NCI-H524 (cell line): Measurements from ENCODE around the gene SMARCA5.
A peak's percentile ranks its signal among the peaks of the same experiment; 100 is the strongest.
"Not testable (repeated sequence)": the region's sequence is repeated elsewhere in the genome, so short reads cannot be mapped to it uniquely, and the experiment has no call there.

Experiments
- DNase-seq, 2 experiments: peaks; one replicate each; lab custom pipeline; 2025; lab: John Stamatoyannopoulos, UW

The SMARCA5 gene

DNA sequence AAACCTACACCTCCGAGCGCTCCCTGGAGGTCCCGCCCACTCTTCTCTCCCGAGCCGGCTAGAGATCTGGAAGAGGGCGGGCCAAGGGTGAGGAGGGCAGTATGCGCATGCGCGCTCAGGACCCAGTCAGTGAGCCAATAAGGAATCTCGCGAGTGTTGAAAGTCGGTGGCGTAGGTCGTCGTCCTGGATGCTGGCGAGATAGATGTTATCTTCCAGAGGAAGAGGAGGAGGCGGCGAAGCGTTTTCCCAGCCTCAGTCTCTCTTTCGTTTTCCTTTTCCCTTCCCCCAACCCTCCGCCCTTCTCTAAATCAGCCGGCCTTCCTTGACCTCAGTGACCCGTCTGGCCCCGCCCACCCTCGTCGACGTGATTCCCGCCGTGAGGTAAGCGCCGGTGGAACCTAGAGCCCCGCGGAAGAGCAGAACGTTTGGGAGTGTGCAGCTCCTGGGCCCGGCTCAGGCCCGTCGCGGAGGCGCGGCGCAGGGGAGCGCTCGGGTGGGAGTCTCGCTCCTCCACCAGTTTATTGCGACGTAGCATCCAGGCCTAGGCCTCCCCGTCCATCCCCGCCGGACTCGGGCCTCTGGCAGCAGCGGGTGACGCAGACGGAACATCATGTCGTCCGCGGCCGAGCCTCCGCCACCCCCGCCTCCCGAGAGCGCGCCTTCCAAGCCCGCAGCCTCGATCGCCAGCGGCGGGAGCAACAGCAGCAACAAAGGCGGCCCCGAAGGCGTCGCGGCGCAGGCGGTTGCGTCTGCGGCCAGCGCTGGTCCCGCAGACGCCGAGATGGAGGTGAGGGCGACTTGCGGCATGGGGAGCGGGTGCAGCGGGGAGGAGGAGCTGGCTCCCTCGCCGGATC, at the start of gene SMARCA5:
Gene SMARCA5, plus strand, starts transcription at position 389 of the 855 bp plus-strand sequence. Its CDS starts 223 bp downstream, at position 612.
- peak; percentile 84 to 92 for DNase-seq

GRCh38 chr4:143473334-143474126, 40.0 kb upstream of the SMARCA5 start:
- no peak for DNase-seq

- DNase-seq, result no peak
These were observed 36.0 kb upstream of the SMARCA5 start for GRCh38 chr4:143477487-143477886.

- DNase-seq, result no peak
These were observed 32.1 kb upstream of the SMARCA5 start for GRCh38 chr4:143481361-143481760.

DNA sequence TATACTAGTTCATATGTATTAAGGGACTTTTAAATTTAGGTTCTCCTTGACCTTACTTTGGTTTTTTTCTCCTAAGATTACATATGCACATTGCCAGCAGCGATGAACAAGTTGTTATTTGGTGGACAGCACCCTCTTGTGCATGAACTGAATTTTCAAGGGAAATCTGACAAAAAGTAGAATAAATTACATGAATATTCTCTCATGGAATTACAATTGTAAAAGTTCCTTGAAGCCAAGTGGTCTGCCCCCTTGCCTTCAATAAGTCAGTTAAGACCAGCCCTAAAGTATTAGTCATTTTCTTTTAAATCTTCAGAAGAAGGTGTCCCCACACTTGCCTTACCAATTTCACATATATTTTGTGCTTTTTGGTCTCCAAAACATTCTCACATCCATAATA, 30.7 kb upstream of the SMARCA5 start:
- DNase-seq, result peak; percentile 0 to 2

GRCh38 chr4:143486314-143486713, 27.2 kb upstream of the SMARCA5 start:
- no peak for DNase-seq

DNA sequence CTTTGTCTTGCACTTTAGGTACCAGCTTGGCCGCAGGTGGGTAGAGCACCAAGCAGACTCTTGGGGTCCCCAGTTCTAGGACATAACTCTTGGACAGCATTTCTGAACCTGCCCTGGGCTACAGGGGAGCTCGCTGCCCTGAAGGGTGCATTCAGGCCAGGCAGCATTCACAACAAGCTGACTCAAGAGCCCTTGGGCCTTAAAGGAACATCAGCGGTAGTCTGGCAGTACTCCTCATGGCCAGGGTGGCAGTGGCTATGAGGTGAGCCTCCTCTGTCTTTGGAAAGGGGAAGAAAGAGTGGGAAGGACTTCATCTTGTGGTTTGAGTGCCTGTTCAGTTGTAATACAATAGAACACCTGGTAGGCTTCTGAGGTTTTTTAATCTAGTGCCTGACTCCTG, 24.8 kb upstream of the SMARCA5 start:
- DNase-seq, result no peak

DNA sequence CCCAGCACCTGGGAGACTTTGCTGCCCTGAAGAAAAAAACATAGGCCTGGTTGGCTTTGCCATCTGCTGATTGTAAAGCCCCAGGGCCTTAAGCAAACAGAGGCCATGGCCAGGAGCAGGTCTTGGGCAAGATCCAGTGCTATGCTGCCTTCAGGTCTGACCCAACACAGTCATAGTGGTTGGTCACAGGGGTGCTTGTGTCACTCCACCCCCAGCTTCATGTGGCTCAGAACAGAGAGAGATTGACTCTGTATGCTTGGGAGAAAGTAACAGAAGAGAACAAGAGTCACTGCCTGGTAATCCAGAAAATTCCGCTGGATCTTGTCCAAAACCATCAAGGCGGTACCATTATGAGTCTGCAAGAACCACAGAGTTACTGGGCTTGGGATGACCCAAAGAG, 24.4 kb upstream of the SMARCA5 start:
- DNase-seq, result no peak

DNA sequence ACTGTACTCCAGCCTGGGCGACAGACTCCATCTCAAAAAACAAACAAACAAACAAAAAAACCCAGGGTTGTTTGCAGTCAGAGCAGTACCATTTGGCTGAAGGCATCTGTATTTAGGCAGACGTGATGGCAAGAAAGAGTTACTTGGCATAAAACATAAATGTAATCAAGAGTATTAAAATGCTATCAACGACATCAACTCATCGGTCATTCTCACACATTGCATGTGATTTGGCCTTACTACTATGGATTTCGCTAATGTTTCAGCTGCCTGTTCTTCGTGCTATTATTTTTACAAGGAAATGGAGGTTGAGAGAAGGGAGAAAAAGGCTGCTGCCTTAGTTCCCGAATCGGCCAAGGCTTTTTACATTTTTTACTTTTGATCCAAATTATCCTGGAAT, 15.5 kb upstream of the SMARCA5 start:
- DNase-seq, result no peak

- DNase-seq, result no peak
These were observed 11.3 kb upstream of the SMARCA5 start for GRCh38 chr4:143502231-143502630.

- no peak for DNase-seq
These were observed 7.5 kb upstream of the SMARCA5 start for GRCh38 chr4:143506031-143506430.

DNA sequence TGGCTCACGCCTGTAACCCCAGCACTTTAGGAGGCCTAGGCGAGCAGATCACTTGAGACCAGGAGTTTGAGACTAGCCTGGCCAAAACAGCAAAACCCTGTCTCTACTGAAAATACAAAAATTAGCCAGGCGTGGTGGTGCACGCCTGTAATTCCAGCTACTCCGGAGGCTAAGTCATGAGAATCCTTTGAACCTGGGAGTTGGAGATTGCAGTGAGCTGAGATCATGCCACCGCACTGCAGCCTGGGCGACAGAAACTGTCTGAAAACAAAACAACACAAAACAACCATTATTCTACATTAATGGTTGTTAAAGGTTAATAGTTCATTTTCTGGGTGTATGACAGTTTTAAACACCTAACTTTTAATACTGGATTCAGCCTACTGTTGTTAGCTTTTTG, 1.6 kb upstream of the SMARCA5 start:
- DNase-seq, result no peak

DNA sequence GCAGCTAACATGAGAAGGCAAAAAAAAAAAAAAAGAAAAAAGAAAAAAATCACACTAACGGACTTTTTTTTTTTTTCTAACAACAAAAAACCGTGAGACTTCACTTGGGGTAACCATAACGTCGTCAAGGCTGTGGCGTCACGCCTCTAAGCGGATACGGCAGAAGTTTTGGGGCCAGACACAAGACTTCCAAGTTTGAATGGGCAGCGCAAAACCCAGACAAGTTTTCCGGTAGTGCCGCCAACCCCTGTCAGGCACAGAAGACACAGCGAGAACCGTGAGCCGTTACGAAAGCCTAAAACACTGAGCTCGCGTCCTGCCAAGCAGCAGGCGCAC, 556 bp upstream of the SMARCA5 start:
- DNase-seq, result no peak

GRCh38 chr4:143514169-143514495, 630 bp downstream of the SMARCA5 start:
- no peak for DNase-seq

DNA sequence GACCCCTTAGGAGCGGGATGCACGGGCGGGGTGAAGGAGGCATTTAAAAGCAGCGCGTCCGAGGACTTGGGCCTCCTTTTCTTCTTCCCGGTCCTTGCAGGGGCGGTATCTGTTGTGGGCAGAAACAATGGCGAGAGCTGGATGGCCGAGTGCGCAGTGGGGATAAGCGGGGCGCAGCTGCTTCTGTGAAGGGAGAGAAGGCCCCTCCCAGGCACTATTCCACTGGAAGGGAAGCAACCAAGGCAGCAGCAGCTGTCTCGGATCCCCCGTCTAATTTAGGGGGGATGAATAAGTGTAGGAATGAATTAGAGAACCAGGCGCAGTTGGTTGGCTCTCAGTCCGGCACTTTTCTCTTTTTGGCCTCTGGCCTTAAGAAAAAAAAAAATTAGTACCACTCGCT, 995 bp downstream of the SMARCA5 start:
- peak; percentile 34 to 43 for DNase-seq

DNA sequence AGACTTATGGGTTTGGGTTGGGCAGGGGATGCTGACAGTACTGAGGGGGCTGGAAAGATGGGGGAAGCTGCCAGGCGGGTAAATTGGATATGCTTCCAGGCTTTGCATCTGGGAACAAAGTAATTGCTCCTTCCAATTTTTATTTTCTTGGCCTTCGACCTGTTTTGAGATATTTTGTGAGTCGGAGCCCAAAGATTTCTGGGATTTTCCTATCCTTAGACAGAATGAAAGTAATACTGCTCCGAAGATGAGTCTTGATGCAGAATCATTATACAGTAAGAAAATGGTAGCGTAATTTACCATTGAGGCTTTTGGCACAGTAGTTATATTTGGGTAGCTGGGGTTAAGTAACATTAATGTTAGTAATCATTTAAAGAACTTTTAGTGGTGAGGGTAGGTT, 1.4 kb downstream of the SMARCA5 start:
- DNase-seq, result no peak

DNA sequence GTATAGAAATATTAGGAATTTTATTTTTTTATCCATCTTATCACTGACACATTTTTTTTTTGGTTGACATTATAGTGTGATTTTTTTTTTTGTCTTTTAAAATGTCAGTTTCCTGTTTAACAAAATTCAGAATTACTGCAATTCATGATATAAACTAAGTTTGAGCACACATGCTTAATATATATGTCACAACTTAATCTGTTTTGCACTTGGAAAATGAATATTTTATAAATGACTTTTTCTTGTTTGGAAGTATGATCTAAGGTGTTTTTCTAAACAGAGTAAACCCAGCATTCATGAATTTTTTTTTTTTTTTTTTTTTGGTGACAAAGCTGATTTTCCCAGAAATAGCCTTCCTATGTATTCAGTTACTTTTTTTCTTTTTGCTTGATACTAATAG, 2.4 kb downstream of the SMARCA5 start:
- DNase-seq, result no peak

- DNase-seq, result no peak
These were observed 4.3 kb downstream of the SMARCA5 start for GRCh38 chr4:143517764-143518163.

DNA sequence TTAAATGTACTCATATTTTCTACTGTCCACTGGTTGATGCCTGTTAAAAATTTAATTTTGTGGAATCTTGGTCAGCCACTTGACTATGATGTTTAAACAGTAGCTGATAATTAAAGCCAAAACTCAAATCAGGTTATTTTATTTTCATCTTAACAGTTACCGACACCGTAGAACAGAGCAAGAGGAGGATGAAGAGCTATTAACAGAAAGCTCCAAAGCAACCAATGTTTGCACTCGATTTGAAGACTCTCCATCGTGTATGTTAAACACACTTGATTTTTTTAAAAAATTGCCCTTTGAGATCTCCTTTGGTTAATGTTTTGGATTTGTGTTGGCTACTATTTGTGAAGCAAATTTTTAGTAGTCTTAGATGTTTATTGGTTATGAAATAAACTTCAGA, 10.7 kb downstream of the SMARCA5 start:
- DNase-seq, result no peak

DNA sequence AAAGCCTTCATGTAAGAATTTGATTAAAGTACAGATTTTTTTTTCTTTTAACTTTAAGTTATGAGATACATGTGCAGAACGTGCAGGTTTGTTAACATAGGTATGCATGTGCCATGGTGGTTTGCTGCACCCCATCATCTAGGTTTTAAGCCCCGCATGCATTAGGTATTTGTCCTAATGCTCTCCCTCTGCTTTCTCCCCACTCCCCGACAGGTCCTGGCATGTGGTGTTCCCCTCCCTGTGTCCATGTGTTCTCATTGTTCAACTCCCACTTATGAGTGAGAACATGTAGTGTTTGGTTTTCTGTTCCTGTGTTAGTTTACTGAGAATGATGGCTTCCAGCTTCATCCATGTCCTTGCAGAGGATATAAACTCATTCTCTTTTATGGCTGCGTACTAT, 14.5 kb downstream of the SMARCA5 start:
- not testable (repeated sequence) for DNase-seq

- no peak for DNase-seq
These were observed 17.9 kb downstream of the SMARCA5 start for GRCh38 chr4:143531380-143531779.

GRCh38 chr4:143531788-143532491, 18.4 kb downstream of the SMARCA5 start:
- no peak for DNase-seq
